ENCODE measurements around the gene CLUH.

DNA sequence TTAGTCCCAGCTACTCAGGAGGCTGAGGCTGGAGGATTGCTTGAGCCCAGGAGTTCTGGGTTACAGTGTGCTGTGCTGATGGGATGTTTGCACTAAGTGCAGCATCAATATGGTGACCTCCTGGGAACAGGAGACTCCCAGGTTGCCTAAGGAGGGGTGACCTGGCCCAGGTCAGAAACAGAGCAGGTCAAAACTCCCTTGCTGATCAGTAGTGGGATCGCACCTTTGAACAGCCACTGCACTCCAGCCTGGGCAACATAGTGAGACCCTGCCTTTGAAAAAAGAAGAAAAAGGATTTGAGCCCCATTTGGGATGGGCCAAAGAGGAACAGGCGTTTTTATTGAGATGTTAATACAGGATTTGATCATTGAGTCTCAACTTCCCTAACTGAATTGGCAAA lies 30.6 kb downstream of the CLUH start:
- no peak for TF ChIP-seq POLR2A (IDR thresholded peaks at IDR 0.05; ENCODE audit: low read length)
- no peak for TF ChIP-seq GATA1 (IDR thresholded peaks at IDR 0.05; ENCODE audit: low read depth, low read length)

All from erythroblast (primary cell).